Left ventricle myocardium inferior (tissue), 1 donor: ENCODE measurements around the gene TOP1. TPM values are rescaled to one million over a fixed set of nuclear protein-coding genes. Genes with fewer than 3 reads are reported as not detected.

Experiments
- DNase-seq: peaks from one replicate; pipeline ENCODE4 v3.0.0-alpha.2; 2020
- H3K27ac ChIP-seq: fragments of 200-600 bp; replicated peaks from 2 replicates; pipeline ENCODE4 v1.8.0; 2021
- H3K27me3 ChIP-seq: fragments of 200-600 bp; 2 replicates; pipeline ENCODE4 v1.8.0; 2021; ENCODE audit warnings: low read depth
- H3K36me3 ChIP-seq: fragments of 200-600 bp; 2 replicates; pipeline ENCODE4 v1.8.0; 2021
- H3K4me1 ChIP-seq: fragments of 200-600 bp; 2 replicates; pipeline ENCODE4 v1.8.0; 2021
- H3K4me3 ChIP-seq: fragments of 200-600 bp; 2 replicates; pipeline ENCODE4 v1.8.0; 2021; ENCODE audit warnings: mild to moderate bottlenecking, moderate library complexity
- H3K9me3 ChIP-seq: fragments of 200-600 bp; replicated peaks from 2 replicates; pipeline ENCODE4 v1.8.0; 2021
- CTCF ChIP-seq: fragments of 200-600 bp; IDR thresholded peaks from 2 replicates; pipeline ENCODE4 v1.8.0; 2021; ENCODE audit warnings: antibody characterized with exemption, mild to moderate bottlenecking, borderline replicate concordance
- intact Hi-C: fragments of 100-400 bp; cut with micrococcal nuclease; formaldehyde crosslinking; loops from one replicate; pipeline ENCODE4 v1.11.0; 2022
- total RNA-seq: library from RNA; stranded (reverse); fragmentation: NEBNext Ultra II Directional; extraction: Animal tissue kit (Norgen Biotek cat#: 25700); gene quantifications from one replicate; pipeline ENCODE4 v1.2.1, GENCODE V29; 2021
- donor health status: DM: no; HTN: yes; CAD: no; lungs with severe emphysema.

Gene TOP1
- total RNA-seq, 1 donor from 2014 or later = 23.9 TPM

DNA sequence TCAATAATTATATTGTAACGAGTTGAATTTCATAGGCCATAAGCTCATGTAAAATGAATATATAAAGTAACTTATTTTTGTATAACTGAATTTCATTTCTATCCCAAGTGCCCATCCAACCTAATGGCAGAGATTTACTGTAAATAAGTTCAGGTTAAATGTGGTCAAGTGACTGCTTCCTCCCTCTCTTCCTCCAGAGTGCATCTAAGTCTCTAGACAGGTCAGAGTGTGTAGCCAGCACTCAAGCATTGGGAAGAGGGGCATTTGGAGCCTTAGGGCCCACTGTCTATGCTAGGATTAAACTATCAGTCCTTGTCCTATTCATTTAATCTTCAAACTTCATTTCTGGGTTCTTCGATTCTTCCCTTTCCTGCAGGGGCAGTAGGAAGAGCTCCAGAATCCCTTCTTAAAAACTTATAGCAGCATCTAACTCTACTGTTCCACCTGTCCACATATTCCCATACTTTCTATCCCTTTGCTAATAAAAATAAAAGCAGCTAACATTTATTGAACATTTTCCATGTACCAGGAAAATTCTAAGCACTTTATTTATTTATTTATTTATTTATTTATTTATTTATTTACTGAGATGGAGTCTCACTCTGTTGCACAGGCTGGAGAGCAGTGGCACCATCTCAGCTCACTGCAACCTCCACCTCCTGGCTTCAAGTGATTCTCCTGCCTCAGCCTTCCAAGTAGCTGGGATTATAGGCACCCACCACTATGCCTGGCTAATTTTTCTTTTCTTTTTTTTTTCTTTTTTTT, 36.1 kb upstream of the TOP1 start:
- Histone ChIP-seq H3K36me3 (no peaks in the 10 kb centered on the region), H3K27me3 (no peaks in the 10 kb centered on the region), H3K27ac (no peak overlapping the region), H3K9me3 (no peaks in the 10 kb centered on the region), H3K4me1 (peaks cover 10% of the 10 kb centered on the region), H3K4me3 (no peak overlapping the region)
- no peak for DNase-seq
- intact Hi-C loops = loop anchor here (5.0 kb wide), 2 partner anchors 90 to 105 kb away; no protein-coding TSS in a partner anchor
- TF ChIP-seq CTCF = no peak

- TF ChIP-seq CTCF = no peak
- H3K4me3 ChIP-seq = no peak overlapping the region
- H3K27me3 ChIP-seq = no peaks in the 10 kb centered on the region
- intact Hi-C loops = loop anchor here (5.0 kb wide), 2 partner anchors 88 to 103 kb away; no protein-coding TSS in a partner anchor
- no peak for DNase-seq
- H3K36me3 ChIP-seq = no peaks in the 10 kb centered on the region
- H3K4me1 ChIP-seq = peaks cover 10% of the 10 kb centered on the region
- H3K27ac ChIP-seq = no peak overlapping the region
- H3K9me3 ChIP-seq = no peaks in the 10 kb centered on the region
These were observed 34.7 kb upstream of the TOP1 start for GRCh38 chr20:40993794-40994540.

GRCh38 chr20:40996326-40996725, 32.3 kb upstream of the TOP1 start:
- Histone ChIP-seq H3K36me3 (no peaks in the 10 kb centered on the region), H3K27me3 (no peaks in the 10 kb centered on the region), H3K4me3 (no peak overlapping the region), H3K4me1 (peaks cover 4% of the 10 kb centered on the region), H3K27ac (no peak overlapping the region), H3K9me3 (no peaks in the 10 kb centered on the region)
- no peak for TF ChIP-seq CTCF
- intact Hi-C loops = no loop called here
- DNase-seq = no peak

DNA sequence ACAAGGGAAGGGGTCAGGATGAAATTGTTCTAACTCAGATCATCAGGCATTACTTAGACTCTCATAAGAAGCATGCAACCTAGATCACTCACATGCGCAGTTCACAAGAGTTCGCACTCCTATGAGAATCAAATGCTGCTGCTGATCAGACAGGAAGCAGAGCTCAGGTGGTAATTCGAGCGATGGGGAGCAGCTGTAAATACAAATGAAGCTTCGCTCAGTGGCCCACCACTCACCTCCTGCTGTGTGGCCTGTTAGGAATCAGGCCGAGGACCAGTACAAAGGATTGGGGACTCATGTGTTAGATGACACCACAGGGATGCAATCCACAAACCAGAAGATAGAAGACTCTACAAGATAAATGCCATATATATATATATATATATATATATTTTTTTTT, 31.5 kb upstream of the TOP1 start:
- Histone ChIP-seq H3K4me3 (no peak overlapping the region), H3K36me3 (no peaks in the 10 kb centered on the region), H3K9me3 (no peaks in the 10 kb centered on the region), H3K27ac (no peak overlapping the region), H3K4me1 (no peaks in the 10 kb centered on the region), H3K27me3 (no peaks in the 10 kb centered on the region)
- no peak for TF ChIP-seq CTCF
- intact Hi-C loops = no loop called here
- no peak for DNase-seq

DNA sequence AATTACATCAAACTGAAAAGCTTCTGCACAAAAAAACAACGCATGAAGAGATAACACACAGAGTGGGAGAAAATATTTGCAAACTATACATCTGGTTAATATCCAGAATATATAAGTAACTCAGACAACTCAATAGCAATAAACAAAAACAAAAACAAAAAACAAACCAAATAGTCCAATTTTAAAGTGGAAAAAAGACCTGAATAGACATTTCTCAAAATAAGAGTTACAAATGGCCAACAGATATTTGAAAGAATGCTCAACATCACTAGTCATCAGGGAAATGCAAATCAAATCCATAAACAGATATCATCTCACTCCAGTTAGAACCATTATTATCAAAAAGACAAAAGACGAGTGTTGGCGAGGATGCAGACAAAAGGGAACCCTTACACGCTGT, 28.8 kb upstream of the TOP1 start:
- Histone ChIP-seq H3K36me3 (no peaks in the 10 kb centered on the region), H3K9me3 (no peaks in the 10 kb centered on the region), H3K4me3 (no peak overlapping the region), H3K27ac (no peak overlapping the region), H3K4me1 (peaks cover 25% of the 10 kb centered on the region), H3K27me3 (no peaks in the 10 kb centered on the region)
- no peak for TF ChIP-seq CTCF
- DNase-seq = no peak
- intact Hi-C loops = no loop called here
